ENCODE results near the gene GCM1. TPM values are rescaled to one million over a fixed set of nuclear protein-coding genes. Genes with fewer than 3 reads are reported as not detected.

The GCM1 gene
- total RNA-seq, 1 experiment from 2014 or later = 0.38 TPM

DNA sequence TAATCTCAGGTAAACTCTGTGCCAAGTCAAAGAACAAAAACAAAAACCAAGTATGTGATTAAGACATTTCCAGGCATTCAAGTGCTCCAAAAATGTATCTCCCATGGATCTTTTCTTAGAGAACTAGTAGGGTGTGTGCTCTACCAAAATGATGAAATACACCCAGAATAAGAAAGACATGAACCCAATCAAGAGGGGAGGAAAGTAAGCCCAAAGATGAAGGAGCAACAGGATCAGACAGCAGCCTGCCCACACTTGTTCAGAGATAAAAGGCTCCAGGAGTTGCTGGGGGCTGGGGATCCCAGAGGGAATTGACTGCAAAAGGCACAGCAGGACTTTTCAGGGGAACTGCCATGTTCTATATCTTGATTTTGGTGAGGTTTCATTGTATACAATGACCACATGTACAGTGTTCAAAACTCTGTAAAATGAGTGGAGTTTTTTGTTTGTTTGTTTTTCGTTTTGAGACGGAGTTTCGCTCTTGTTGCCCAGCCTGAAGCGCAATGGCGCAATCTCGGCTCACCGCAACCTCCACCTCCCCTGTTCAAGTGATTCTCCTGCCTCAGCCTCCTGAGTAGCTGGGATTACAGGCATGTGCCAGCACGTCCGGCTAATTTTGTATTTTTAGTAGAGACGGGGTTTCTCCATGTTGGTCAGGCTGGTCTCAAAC, 24.4 kb downstream of the GCM1 start:
- Mint-ChIP-seq H3K27ac (ENCODE audit: unreplicated experiment) (no peak overlapping the region), H3K4me3 (ENCODE audit: low read depth, unreplicated experiment) (no peak overlapping the region), H3K9me3 (ENCODE audit: low read depth, unreplicated experiment) (no peaks in the 10 kb centered on the region), H3K27me3 (ENCODE audit: unreplicated experiment) (no peaks in the 10 kb centered on the region), H3K4me1 (ENCODE audit: low read depth, unreplicated experiment) (peaks cover 56% of the 10 kb centered on the region), H3K36me3 (ENCODE audit: insufficient read depth, unreplicated experiment) (peaks cover 4% of the 10 kb centered on the region)
- CTCF ChIA-PET = no interaction called here
- intact Hi-C loops (cut with micrococcal nuclease; ENCODE audit: unreplicated experiment) = no loop called here
- TF ChIP-seq, protein P1, sequence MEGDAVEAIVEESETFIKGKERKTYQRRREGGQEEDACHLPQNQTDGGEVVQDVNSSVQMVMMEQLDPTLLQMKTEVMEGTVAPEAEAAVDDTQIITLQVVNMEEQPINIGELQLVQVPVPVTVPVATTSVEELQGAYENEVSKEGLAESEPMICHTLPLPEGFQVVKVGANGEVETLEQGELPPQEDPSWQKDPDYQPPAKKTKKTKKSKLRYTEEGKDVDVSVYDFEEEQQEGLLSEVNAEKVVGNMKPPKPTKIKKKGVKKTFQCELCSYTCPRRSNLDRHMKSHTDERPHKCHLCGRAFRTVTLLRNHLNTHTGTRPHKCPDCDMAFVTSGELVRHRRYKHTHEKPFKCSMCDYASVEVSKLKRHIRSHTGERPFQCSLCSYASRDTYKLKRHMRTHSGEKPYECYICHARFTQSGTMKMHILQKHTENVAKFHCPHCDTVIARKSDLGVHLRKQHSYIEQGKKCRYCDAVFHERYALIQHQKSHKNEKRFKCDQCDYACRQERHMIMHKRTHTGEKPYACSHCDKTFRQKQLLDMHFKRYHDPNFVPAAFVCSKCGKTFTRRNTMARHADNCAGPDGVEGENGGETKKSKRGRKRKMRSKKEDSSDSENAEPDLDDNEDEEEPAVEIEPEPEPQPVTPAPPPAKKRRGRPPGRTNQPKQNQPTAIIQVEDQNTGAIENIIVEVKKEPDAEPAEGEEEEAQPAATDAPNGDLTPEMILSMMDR (IDR thresholded peaks at IDR 0.05; ENCODE audit: unreplicated experiment) = no peak
- no TSS peak for BruUV-seq (replicated peaks)
- DNase-seq = no peak

DNA sequence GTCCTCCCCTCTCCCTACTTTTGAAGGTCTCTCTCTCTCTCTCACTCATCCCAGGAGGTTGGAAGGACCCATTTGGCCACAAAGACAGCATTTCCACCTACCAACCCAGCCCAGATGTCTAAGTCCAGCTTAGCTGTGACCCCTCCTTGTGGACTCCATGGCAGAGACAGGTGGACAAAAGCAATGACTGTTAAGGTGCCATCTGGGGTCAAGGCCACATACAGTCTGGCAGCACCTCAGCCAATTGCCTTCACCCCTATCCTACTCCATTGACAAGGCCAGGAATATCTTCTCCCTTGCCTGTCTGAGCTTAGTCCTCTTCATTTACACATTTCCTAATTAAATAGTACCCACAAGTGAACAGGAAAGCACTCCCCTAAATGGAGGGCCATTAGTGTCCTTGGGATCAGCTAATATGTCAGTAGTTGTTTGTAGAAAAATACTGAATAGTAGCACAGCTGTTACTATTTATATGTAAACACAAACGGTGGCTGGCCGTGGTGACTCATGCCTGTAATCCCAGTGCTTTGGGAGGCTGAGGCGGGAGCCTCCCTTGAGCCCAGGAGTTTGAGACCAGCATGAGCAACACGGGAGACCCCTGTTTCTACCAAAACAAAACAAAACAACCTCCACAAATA, 28.8 kb downstream of the GCM1 start:
- intact Hi-C loops (cut with micrococcal nuclease; ENCODE audit: unreplicated experiment) = no loop called here
- Mint-ChIP-seq H3K4me3 (ENCODE audit: low read depth, unreplicated experiment) (no peak overlapping the region), H3K27me3 (ENCODE audit: unreplicated experiment) (no peaks in the 10 kb centered on the region), H3K4me1 (ENCODE audit: low read depth, unreplicated experiment) (peaks cover 52% of the 10 kb centered on the region), H3K27ac (ENCODE audit: unreplicated experiment) (peak overlapping the region; percentile 24), H3K36me3 (ENCODE audit: insufficient read depth, unreplicated experiment) (peaks cover 4% of the 10 kb centered on the region), H3K9me3 (ENCODE audit: low read depth, unreplicated experiment) (peaks cover 3% of the 10 kb centered on the region)
- peak; percentile 46 for DNase-seq
- TF ChIP-seq, protein P1 (IDR thresholded peaks at IDR 0.05; ENCODE audit: unreplicated experiment) = no peak
- CTCF ChIA-PET = interaction anchor here (0.6 to 1.2 kb wide), 2 partner anchors 9 to 24 kb away, joined by 3 to 4 read pairs; no protein-coding TSS in a partner anchor
- no TSS peak for BruUV-seq (replicated peaks)

DNA sequence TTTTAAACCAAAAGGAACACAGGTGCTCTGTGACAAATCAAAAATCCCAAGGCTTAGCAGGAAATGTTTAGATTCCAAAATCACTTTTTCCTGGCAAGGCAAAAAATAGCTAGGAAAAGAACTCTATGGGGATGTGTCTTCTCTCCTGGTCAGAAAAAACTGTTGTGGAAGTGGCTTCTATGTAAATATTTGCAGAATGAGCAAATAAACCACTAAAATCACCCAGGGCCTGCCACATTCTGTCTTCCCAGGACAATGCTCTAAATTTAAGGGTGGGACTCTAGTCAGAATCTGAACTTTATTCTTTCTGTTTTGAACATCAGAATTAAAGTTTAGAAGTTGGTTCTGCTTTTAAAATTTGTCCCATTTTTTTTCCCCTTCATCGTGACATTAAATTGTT, 29.3 kb downstream of the GCM1 start:
- Mint-ChIP-seq H3K4me1 (ENCODE audit: low read depth, unreplicated experiment) (peaks cover 57% of the 10 kb centered on the region), H3K36me3 (ENCODE audit: insufficient read depth, unreplicated experiment) (peaks cover 4% of the 10 kb centered on the region), H3K4me3 (ENCODE audit: low read depth, unreplicated experiment) (no peak overlapping the region), H3K27ac (ENCODE audit: unreplicated experiment) (peak overlapping the region; percentile 24), H3K27me3 (ENCODE audit: unreplicated experiment) (no peaks in the 10 kb centered on the region), H3K9me3 (ENCODE audit: low read depth, unreplicated experiment) (peaks cover 3% of the 10 kb centered on the region)
- no peak for DNase-seq
- CTCF ChIA-PET = interaction anchor here (1.2 kb wide), 1 partner anchor 9 kb away, joined by 3 read pairs; no protein-coding TSS in a partner anchor
- intact Hi-C loops (cut with micrococcal nuclease; ENCODE audit: unreplicated experiment) = no loop called here
- TF ChIP-seq, protein P1 (IDR thresholded peaks at IDR 0.05; ENCODE audit: unreplicated experiment) = no peak
- no TSS peak for BruUV-seq (replicated peaks)

DNA sequence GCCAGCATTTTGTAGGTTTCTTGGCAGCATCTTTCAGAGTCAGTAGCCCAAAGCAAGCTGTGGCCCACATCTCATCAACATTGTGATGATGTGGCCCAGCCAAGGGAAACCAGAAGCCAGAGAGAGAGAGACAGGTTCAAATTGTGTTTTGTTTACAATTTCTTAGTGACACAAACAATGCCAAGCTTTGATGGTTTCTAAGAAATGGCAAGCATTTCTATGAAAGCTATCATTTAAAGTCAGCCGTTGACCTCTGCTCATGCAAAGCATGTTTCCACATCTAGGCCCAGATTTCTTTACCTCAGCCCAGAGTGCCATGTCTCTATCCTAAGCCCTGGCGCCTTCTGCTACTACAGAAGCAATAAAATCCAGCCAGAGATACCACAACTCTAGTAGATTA, 32.9 kb downstream of the GCM1 start:
- Mint-ChIP-seq H3K4me3 (ENCODE audit: low read depth, unreplicated experiment) (no peak overlapping the region), H3K36me3 (ENCODE audit: insufficient read depth, unreplicated experiment) (peaks cover 8% of the 10 kb centered on the region), H3K27me3 (ENCODE audit: unreplicated experiment) (no peaks in the 10 kb centered on the region), H3K9me3 (ENCODE audit: low read depth, unreplicated experiment) (peaks cover 3% of the 10 kb centered on the region), H3K27ac (ENCODE audit: unreplicated experiment) (no peak overlapping the region), H3K4me1 (ENCODE audit: low read depth, unreplicated experiment) (peaks cover 74% of the 10 kb centered on the region)
- CTCF ChIA-PET = no interaction called here
- TF ChIP-seq, protein P1 (IDR thresholded peaks at IDR 0.05; ENCODE audit: unreplicated experiment) = no peak
- DNase-seq = no peak
- intact Hi-C loops (cut with micrococcal nuclease; ENCODE audit: unreplicated experiment) = no loop called here
- no TSS peak for BruUV-seq (replicated peaks)
